DMS79 treated with DMSO at 0.1 percent for 48 hours (cell line): Measurements from ENCODE around the gene RTN4R.

Experiments
- DNase-seq: peaks from one replicate; lab custom pipeline; 2025; lab: John Stamatoyannopoulos, UW

RTN4R gene

GRCh38 chr22:20241579-20242392, 26.3 kb downstream of the RTN4R start:
- DNase-seq: no peak

GRCh38 chr22:20240900-20241299, 27.2 kb downstream of the RTN4R start:
- DNase-seq: no peak

DNA sequence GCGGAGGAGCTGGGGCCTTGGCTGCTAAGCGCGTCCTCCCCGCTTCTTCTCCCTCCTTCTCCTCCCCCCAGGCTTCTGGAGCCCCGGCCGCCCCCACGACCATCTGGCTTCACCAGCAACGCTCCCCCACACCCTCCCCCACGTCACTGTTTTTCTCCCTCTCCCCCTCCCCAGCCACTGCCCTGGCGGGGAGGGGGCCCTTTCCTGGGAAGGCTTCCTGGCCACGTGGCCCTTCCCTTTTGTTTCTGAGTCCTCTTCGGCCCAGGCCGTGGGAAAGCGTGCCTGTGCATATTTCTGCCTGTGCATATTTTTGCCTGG, 27.7 kb downstream of the RTN4R start:
- no peak for DNase-seq

- no peak for DNase-seq
These were observed 28.3 kb downstream of the RTN4R start for GRCh38 chr22:20239676-20240446.

GRCh38 chr22:20238901-20239675, 29.0 kb downstream of the RTN4R start:
- DNase-seq: no peak

- peak; percentile 4 for DNase-seq
These were observed 29.6 kb downstream of the RTN4R start for GRCh38 chr22:20238536-20238900.

GRCh38 chr22:20237480-20238440, 30.4 kb downstream of the RTN4R start:
- no peak for DNase-seq

DNA sequence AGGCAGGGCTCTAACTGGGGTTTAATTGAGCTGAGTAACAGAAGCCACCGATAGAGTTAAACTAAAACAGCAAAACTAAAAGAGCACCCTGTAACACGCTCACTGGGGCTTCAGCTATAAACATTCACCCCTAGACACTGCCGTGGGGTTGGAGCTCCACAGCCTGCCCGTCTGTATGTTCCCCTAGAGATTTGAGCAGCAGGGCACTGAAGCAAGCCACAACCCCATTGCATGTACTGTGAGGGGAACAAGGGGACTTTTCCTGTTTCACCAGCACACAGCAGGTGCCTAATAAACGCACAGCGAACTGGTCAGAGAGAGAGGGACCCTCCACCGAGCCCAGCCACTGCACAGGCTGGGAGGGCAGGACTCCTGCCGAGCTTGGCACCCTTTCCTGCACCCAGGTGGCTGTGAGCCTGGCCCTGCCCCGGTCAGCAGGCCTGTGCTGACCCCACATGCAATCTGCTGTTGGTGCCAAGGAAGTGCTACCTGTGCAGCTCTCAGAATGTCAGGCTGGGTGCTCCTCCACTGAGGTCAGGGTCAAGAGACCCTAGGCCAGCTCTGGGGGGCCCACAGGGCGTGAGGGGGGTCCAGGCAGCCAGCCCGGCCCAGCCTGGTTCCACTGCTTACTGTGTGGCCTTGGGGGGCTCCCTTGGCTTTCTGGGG, 31.9 kb downstream of the RTN4R start:
- no peak for DNase-seq

- no peak for DNase-seq
These were observed 32.6 kb downstream of the RTN4R start for GRCh38 chr22:20235389-20235991.

GRCh38 chr22:20234760-20235388, 33.2 kb downstream of the RTN4R start:
- DNase-seq: no peak

GRCh38 chr22:20234314-20234682, 33.8 kb downstream of the RTN4R start:
- DNase-seq: no peak

GRCh38 chr22:20233351-20234313, 34.5 kb downstream of the RTN4R start:
- no peak for DNase-seq

DNA sequence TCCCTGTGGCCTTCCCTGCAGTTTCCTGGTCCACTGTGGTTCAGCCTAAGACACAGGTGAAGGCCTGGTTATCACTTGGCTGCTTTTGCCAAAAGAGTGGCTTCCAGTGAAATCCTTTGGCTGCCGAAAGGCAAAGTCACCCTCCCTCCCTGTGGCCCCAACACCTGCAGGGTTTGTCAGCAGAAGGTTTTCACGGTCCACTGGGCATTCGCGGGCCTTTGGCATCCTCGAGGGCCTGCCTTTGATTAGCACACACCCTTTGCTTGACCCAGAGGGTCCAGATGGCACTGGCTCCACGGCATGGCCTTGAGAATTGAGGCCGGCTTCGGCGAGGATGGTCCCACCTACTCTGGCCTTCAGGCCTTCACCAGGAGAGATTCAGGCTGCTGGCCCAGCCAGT, 35.3 kb downstream of the RTN4R start:
- DNase-seq: peak; percentile 2

DNA sequence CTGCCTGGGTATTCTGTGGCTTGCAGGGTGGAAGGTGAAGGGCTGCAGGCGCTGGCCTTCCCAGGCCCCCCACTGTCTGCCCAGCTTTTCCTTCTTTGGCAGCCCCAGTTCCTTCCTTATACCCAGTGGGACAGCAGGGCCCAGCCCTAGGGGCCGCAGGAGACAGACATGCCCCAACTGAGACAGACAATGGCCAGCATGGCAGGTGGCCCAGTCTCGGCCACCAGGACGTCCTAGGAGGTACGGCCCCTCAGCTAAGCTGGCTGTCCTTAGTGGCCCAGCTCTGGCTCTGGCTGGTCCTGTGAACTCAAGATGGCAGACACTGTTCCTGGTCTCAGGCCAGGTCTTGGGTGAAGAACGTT, 35.9 kb downstream of the RTN4R start:
- no peak for DNase-seq

GRCh38 chr22:20231514-20232236, 36.4 kb downstream of the RTN4R start:
- DNase-seq: no peak

DNA sequence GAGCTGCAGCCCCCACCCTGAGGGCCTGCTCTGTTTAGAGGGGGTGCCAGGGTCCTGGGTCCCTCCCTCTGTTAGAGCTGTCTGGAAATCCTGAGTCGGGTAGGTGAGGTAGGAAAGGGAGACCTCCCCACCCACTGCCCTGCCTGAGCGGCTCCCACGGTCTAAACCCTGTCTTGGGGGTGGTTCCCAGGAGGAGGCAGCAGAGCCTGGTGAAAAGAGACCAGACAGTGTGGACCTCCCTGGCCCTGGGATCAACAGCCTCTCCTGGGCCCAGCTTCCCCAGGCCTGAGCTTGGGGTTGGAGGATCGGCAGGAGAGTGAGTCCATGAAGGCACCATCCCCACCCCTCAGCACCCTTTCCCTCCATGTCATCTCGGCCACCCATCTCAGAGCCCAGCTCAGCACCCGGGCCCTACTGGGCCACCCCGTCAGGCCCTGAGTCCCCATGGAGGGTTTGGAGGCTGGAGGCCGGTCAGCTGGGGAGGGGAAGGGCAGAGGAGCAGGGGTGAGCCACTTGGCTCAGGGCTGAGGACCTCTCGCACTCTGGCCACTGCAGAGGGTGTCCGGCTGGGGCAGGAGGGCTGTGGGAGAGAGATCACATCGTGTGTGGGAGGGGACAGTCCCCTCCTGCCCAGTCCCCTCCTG, 37.2 kb downstream of the RTN4R start:
- DNase-seq: no peak

DNA sequence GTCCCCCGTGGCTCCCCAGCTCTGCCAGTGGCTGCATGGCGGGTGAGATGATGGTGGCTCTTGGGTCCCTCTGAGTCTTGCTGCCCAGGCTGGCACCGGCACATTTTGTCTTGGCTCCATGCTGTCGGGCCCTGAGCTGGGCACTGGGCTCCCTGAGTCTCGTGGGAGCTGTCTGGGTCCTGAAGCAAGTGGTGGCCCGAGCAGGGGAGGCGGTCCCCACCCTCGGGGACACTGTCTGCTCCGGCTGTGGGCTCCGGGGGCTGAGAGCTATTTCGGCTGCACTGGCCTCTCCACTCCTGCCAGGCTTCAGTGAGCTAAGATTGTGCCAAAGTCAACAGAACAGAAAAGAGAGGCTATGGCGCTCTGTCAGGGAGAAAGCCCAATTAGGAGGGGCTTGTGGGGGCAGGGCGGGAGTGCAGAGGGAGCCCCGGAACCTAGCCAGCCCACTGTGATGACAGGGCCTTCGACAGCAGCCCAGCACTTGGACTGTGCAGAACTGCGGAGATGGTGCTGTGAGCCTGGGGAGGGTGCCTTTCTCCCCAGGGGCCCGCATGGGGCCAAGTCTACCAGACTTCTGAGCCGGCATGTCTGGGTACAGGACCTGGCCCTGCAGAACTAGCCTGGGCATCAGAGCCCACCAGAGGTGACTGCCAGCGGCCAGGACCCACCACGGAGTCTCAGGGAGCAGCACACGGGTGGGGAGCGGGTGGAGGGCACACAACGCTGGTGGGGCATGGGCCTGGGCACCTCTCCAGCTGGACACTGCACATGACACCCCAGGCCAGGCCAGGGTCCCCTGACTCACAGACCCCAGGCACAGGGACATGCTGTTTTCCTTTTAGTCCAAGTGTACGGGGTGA, 38.0 kb downstream of the RTN4R start:
- peak; percentile 52 for DNase-seq
